Measurements from ENCODE around the gene ZNF554.

ZNF554 gene

DNA sequence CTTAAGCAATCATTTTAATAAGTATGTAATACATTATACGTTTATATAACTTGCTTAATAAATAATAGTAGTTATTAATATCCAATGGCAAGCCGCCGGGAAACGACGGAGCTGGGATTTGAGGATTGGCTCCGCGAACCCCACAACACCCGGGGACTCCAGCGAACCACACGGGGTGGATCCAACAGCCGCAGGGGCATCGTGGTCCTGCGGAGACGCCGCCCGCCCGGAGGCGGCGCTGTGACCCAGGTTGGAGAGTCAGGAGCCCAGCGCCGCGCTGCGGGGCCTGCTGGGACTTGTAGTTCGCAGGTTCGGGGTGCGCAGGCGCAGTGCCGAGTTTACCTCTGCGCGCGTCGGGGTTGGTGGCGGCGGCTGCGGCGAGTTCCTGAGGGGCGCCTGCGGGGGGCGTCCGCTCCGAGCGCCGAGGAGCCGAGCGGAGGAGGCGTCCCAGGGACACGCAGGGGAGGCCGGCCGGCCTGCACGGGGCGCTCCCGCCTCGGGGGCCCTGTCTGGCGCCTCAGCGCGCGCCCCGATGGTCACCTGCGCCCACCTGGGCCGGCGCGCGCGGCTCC, at the start of gene ZNF554:
ZNF554 (plus strand) TSS at position 329 of the 572 bp plus-strand sequence; CDS start at position 533, 204 bp downstream.
- peak; percentile 95 to 96 for DNase-seq (ENCODE audit: low read depth in 2 of 2)

DNA sequence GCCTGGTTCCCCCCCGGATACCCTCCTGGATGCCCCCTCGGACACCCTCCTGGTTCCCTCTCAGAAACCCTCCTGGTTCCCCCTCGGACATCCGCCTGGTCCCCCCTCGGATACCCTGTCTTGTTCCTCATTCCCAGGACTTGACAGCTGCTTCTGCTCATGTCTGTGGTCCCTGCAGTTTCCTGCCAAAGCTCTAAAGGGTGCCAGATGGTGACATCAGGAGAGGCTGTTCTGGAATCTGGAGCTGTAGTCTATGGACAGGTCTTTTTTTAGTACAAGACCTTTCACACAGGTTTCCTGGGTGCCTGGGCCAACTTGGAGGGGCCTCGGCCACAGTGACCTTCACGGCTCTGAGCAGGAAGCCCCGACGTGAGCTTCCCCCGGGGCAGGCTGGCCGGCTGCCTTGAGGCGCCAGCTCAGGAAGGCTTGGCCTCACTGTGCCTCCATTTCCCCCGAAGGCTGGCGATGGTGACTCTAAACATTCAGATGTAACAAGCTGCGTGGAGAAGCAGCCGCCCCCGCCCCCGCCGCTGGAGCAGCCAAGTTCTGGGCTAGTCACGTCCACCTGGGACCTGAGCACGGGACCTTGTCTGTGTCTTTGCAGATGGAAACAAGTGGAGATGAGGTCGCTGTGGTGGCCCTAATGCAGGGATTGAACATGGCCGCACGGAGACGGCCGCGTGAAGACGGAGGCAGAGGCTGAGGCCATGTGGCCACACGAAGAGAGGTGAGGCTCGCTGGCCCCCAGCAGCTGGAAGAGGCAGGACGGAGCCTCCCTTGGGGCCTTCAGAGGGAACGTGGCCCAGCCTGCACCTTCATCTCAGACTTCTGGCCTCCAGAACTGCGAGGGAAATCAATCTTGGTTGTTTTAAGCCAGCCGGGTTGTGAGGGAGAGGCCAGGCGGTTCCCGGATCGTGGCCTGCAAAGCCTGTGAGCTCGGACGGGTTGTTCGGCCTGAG, 49.3 kb upstream of the ZNF554 start:
- DNase-seq (ENCODE audit: low read depth in 2 of 2), result no peak

DNA sequence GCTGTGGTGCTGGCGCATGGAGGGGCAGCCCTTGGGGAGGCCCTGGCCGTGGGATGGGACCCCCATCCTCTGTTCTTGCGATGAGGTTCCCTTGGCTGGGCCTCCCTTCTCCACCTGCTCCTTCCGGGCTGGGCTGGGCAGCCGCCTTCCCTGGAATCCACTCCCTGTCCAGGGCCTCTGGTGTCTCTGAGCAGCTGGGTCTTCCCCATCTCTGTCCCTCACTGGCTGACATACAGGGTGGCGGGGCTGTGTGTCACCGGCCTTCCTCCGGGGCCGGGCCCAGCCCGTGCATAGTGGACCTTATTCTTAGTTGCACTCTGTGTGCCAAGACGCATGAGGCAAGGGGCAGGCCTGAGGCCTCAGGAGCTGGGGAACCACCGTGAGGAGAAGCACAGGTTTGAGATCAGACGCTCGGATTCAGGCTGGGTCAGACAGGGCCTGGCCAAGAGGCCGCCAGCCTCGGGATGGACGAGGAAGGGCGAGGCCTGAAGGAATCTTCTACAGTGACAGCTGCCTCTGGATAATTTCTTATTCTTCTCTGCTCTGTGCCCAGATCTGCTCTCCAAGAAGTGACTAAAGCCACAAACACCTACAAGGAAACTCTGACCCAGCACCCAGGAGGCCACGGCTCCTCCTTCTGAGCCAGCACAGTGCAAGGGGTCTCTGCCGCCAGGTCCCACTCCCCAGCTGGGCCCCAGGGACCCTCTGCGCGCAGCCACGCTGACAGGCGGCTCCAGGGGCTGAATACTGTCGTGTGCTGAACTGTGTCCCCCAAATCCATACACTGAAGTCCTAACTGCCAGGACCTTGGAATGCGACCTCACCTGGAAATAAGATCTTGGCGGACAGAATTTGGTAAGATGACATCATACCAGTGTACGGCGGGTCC, 47.6 kb upstream of the ZNF554 start:
- DNase-seq (ENCODE audit: low read depth in 2 of 2), result no peak

- no peak for DNase-seq (ENCODE audit: low read depth in 2 of 2)
Observed at GRCh38 chr19:2774083-2774679, 45.5 kb upstream of the ZNF554 start.

DNA sequence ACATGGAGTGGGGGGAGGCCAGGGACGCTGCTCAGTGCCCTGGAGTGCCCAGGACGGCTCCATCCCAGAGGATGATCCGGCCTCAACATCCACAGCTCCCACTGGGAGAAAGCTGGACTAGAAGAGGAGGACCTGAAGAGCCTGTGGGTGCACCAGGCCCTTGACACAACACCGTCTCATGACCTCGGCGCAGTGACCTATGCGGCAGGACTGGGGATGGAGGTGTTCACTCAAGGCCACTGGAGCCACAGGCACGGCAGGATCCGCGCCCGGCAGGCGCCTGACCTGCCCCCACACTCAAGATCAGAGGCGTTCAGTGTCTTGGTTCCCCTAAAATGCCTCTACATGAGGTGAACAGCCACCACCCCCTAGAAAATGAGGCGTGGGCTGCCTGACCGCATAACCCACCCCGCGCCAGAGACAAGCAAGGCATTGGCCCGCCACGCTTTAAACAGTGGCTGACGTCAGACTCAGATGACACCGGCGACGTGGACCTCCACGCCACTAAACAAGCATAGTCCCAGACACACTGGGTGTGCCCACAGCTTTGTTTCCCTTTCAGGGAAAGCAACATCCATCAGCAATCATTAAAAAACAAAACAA, 44.6 kb upstream of the ZNF554 start:
- DNase-seq (ENCODE audit: low read depth in 2 of 2), result no peak

GRCh38 chr19:2775556-2776430, 43.9 kb upstream of the ZNF554 start:
- DNase-seq (ENCODE audit: low read depth in 2 of 2), result peak; percentile 34 to 71

DNA sequence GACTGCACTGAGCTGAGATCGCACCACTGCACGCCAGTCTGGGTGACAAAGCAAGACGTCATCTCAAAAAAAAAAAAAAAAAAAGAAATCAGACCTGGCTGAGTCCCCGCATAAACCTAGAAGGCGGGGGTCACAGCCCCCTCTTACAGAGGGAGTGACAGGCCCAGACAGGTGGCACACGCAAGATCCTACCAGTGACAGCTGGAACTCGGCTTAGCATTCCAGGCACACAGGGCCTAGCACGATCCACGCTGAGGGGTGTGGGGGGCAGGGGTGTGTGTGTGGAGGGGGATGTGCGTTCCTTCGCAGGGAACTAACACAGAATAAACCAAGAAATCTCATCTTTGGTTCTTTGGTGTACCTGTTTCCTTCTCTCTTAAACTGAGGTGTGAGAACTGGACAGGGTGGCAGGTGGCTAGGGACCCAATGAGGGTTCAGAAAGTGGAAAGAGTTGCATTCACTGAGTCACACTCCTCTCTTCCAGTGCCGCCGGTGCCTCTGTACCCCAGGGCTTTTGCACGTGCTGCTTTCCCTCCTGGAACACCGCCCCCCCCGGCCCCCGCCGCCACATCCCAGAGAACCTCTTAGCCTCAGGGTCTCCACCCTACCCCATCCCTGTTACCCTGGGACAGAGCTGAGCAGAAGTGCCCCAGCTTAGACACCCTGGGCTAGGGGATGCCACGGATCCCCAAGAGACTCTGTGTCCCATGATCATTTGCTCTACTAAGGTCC, 41.5 kb upstream of the ZNF554 start:
- DNase-seq (ENCODE audit: low read depth in 2 of 2), result no peak

- no peak for DNase-seq (ENCODE audit: low read depth in 2 of 2)
Observed at GRCh38 chr19:2779121-2779740, 40.4 kb upstream of the ZNF554 start.

DNA sequence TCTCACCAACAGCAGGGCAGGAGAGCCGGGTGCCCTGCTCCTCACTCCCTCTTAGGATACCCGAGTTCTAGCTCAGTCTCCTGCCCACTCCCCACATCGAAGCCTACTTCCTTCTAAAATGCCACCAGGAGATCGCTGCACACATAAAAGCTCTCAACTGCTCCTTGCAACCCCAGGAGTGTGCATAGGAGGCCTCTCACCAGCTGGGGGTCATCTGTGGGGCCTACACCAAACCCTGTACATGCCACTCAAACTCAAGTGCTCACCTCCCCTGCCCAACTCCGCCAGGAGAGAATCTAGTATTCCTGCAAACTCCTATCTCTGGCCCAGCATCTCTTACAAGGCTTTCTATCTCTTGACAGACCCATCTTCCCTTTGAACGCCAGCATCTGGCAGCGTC, 39.4 kb upstream of the ZNF554 start:
- DNase-seq (ENCODE audit: low read depth in 2 of 2), result no peak

GRCh38 chr19:2782329-2782935, 37.2 kb upstream of the ZNF554 start:
- DNase-seq (ENCODE audit: low read depth in 2 of 2), result no peak

DNA sequence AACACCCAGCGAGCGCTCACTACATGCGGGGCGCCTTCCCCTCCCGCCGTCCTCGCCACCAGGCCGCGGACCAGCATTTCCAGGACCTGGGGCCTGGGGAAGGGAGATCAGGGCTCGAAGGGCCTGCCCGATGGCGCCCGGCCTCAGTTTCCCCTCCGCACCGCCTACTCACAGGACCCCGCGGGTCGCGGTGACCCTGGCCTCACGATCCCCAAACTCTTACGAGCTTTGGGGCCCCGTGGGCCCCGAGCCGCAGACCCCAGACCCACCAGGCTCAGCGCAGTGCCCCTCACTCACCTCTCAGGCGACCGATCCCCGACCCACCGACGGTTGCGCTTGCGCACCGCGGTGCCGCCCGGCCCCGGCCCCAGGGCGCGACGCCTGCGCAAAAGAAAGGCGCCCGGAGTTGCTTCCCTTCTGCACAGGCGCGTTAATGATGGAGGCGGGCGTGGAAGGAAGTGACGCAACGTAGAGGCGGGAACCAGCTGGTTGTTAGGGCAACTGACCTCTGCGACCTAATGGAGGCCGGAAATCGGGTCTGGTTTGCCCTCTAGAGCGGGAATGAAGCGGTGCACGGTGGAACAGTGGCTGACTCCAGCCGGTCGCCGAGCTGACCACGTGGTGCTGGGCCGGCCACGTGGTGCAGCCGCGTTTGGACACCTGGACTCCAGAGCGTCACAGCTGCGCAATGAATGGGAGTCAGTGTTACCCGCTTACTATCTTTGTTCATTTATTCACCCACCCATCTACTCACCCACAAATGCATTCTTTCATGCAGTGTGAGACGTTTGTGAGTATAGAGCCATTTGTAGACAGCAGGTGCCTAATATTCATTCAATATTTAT, 36.5 kb upstream of the ZNF554 start, which contains the start of gene SGTA:
SGTA (minus strand) TSS at position 338 of the 845 bp plus-strand sequence. CDS start 14,205 bp downstream, outside the sequence.
- DNase-seq (ENCODE audit: low read depth in 2 of 2), result peak; percentile 96 to 97

GRCh38 chr19:2783781-2784145, 35.9 kb upstream of the ZNF554 start:
- no peak for DNase-seq (ENCODE audit: low read depth in 2 of 2)

DNA sequence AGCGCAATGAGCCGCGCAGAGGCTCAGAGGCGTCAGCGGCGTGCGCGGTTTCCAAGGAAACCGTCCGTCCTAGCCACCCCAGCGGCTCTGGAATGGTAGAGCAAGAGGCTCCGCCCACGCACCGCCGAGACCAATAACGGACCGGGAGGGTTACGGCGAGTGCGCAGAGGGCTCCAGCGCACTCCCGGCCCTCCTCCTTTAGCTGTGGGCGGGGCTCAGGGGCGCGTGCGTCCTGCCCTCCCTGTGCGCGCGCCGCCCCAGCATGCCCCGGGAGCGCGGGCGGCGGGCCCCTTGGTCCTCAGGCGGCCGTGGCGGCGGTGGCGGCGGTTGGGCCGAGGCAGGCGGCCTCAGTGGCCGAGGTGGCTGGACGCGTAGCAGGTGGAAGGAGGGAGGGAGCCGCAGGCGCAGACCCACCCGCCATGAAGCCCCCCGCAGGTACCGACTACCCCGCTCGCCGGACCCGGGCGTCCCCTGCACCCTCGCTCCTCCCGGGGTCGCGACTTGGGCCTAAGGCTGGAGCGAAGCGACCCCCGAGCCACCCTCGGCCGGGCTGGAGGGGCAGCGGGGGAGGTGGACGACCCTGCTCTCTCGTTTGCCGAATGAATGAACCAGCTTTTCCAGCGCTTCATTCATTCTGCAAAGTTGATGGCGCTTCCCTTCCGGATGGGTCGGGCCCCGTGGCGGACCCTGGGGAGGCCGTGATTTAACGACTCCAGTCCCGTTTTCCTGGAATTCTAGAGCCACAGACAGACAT, 34.2 kb upstream of the ZNF554 start, which contains the start of gene THOP1:
THOP1 (plus strand) TSS at position 260 of the 754 bp plus-strand sequence; CDS start at position 420, 160 bp downstream.
- peak; percentile 99 for DNase-seq (ENCODE audit: low read depth in 2 of 2)

DNA sequence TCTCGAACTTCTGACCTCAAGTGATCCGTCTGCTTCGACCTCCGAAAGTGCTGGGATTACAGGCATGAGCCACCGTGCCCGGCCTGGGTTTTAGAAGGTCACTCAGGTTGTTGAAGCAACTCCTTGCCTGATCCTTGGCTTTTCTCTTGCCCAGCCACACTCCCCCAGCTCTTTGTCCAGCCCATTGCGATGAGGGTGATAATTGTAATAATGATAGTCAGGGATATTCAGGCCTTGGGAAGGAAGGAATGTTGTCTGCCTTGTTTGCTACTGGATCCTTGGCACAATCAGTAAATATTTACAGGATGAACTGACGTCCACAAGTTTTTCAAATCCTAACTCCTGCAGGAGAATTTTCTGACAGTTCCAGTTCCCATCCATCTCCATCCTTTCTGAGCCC, 32.6 kb upstream of the ZNF554 start:
- DNase-seq (ENCODE audit: low read depth in 2 of 2), result no peak

- DNase-seq (ENCODE audit: low read depth in 2 of 2), result no peak
Observed at GRCh38 chr19:2788237-2788636, 31.4 kb upstream of the ZNF554 start.

DNA sequence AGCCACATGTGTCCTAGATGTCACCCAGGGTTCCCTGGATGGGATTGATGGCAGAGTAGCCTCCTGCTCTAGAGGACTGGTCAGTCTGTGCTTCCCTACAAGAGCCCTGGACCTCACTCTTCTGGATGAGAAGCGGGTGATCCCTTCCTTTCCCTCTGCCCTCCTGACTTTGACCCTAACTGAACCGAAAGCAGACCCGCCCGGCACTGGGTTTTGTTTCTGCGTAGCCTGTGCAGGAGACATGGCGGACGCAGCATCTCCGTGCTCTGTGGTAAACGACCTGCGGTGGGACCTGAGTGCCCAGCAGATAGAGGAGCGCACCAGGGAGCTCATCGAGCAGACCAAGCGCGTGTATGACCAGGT, 29.5 kb upstream of the ZNF554 start:
- no peak for DNase-seq (ENCODE audit: low read depth in 2 of 2)
